GM19193 (cell line): ENCODE measurements around the gene SUSD6.

ENCODE experiments used
- POLR2A ChIP-seq: IDR thresholded peaks from 4 replicates; pipeline ENCODE4 v1.6.1; 2011; ENCODE audit not compliant: insufficient read depth, insufficient read length; ENCODE audit errors: extremely low read depth

SUSD6 gene

DNA sequence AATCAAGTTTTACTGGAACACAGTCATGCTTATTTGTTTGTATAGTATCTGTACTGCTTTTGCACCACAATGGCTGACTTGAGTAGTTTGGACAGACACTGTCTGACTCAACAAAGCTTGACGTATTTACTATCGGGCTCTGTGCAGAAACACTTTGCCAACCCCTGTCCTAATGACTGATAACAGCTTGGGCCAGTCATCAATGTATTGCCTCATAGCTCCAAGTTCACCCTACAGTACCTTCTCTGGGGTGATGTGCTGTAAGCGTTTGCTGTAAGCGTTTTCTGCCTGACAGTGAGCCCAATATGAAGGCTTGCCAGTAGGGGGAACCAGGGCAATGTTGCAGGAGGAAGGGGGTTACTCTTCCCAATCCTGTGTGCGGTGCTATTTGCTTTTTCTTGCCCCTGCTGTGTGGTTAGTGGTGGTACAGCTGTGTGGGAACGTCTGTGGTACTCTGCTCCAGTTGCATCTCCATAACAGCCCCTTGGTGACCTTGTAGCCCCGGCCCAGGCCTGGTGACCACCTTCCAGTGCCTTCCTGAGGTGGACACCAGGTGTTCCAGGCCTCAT is 31.3 kb upstream of the SUSD6 start:
- no peak for TF ChIP-seq POLR2A

DNA sequence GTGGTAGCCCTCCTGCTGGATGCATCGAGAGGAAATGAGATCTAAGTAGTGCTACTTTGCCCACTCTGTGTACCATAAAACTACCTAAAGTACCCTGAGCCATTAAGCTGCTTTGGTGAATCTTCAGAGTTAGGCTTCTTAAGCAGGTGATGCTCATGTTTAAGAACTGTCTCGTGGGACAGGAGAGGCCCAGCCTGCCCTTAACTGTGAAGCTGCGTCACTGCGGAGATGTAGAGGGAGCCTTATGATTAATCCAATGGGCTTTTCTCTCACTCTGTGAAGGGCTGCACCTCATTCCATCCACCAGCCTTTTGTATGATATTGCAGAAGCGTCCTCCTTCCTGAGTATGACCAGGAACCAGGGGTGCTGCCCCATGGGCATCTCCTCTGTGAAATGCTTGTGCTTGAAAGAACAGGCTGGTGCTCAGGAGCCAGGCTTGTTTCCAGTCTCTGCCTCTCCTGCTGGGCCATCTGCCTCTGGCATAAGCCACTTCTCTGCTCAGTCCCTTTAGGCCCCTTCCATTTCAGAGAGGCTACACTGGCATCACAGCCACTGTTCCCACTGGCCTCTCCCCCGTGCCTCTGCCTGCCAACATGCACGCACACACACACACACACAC is 30.0 kb upstream of the SUSD6 start:
- no peak for TF ChIP-seq POLR2A

DNA sequence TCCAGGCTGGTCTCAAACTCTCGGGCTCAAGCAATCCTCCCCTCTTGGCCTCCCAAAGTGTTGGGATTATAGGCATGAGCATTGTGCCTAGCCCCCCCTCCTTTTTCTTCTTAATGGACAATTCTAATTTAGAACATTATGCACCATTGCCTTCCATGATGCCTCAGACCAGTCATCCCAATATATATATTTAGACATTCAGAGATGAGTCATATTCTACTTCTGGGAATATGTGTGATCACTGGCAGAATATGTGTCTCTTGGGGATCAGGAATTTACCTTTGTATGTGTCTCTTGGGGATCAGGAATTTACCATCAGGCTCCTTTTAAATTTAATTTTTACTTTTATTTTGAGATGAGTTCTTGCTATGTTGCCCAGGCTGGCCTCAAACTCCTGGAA is 29.2 kb upstream of the SUSD6 start:
- no peak for TF ChIP-seq POLR2A

DNA sequence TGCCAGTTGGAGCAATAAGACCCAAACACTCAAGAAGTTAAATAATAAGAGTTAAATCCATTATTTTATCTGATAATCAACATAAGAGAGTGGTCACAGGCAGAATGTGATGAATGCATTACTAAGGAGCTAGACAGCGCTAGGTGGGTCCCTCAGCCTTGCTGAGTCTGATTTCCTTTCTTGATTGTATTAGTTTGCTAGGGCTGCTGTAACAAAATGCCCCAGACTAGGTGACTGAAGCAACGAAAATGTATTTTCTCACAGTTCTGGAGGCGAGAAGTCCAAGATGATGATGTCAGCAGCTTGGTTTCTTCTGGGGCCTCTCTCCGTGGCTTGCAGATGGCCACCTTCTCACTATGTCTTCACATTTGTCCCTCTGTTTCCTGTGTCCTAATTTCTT is 28.6 kb upstream of the SUSD6 start:
- TF ChIP-seq POLR2A = no peak

DNA sequence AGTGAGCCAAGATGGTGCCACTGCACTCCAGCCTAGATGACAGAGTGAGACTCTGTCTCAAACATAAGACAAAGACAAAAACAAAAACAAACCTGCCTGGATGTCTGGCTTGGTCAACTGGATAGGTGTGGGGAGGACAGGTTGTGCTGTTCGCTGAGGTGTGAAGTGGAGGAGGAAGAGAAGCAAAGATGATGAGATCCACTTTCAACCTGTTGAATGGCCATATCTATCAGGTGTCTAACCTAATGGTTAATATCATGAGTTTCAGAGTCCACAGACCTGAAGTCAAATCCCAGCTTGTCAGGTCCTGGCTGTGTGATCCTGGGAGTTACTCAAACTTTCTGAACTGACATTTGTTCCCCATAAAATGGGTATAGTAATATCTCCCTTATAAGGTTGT is 27.0 kb upstream of the SUSD6 start:
- no peak for TF ChIP-seq POLR2A

DNA sequence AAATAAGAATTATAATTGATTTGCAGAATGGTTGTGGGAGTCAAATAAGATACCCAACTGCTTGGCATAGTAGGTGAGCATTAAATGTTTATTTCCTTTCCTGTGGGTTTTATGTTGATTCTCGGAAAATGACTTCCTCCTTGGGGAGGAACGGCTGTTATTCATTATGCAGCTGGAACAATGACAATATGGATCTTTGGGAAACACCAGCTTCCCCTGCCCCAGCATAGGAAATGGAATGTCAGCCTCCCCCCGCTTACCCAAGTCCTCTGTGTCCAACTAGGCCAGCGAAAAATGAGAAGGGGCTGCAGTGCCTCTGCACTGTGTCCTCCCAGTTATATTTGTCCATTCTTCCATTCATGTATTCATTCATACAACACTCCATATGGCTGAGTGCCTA is 25.0 kb upstream of the SUSD6 start:
- no peak for TF ChIP-seq POLR2A

DNA sequence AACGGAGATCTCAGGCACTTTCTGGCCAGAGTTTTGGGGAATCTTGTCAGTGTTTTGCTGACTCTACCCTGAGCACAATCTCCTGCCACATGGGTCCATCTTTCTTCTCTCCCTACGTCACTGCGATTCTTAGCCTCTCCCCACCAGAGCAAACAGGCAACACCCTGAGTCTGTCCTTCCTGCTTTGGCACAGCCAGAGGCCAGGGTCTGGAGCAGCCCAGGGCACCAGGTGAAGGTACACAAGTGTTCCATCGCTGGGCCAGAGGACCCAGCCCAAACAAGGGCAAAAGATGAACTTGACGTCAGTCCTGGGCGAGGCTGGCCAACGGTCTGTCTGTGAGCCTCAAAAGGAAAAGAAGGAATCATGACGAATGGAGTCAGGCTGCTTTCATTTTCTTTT is 24.0 kb upstream of the SUSD6 start:
- TF ChIP-seq POLR2A = no peak

DNA sequence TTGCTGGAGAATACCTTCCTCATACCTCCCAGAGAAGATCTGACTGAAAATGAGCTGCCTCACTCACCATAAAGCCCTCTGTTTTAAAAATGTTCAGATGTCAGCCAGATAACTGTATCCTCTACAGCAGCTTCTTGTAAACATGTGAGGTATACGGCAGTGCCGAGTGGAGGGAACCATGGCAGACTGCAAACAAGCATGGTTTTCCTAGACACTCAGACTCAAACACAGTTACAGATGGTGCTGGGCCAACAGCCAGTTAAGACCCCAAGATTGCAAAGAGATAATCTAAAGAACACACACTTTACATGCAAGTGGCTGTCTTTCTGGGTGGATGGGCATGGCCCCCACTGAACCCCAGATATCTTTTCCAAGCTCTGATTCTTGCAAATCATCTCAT is 20.1 kb upstream of the SUSD6 start:
- TF ChIP-seq POLR2A = no peak

DNA sequence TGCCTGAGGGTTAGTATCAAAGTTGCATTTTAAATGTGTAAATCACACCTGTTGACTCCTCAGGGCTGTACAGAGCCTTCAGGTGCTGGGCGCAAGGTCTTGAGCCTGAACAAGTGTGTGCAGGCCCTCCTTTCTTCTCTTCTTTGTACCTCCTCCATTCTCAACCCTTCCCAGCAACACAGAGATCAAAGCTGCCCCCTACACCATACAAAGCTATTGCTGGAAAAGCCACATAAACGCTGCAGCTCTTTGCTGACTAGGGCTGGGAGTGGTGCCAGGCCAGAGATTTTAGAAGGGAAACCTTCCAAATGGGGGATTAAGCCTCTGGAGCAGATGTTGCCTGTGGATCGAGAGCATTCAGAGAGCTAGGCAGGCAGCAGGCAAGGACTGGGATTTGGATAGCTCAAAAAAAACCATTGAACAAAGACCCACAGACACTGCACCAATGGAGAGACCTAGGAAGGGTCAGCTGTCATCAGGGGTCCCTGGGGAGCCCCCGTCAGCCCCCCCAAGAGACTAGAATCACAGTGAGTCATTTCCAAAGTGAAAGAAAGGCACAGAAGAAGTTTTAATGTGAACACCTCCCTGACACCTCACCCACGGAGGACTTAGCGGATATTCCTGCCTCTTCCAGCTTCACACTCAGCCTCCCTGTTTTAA is 18.2 kb upstream of the SUSD6 start:
- no peak for TF ChIP-seq POLR2A

DNA sequence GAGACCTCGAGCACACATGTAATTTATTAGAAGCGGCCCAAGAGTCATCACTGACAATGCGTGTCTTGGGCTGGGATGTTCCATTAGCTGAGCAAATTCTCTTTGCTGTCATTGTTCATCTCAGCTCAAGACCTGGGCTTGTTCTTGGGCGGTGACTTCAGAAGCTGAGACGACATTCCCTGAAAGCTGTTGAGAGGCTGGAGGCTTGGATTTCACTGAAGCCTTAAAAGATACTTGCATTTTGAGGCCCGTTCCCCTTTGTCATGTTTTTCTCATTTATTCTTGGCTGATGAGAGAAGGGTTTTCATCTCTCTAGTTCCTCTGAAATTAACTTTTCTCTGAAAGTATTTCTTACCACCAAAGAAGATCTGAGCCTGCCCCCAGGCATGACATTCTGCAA is 16.6 kb upstream of the SUSD6 start:
- TF ChIP-seq POLR2A = no peak

DNA sequence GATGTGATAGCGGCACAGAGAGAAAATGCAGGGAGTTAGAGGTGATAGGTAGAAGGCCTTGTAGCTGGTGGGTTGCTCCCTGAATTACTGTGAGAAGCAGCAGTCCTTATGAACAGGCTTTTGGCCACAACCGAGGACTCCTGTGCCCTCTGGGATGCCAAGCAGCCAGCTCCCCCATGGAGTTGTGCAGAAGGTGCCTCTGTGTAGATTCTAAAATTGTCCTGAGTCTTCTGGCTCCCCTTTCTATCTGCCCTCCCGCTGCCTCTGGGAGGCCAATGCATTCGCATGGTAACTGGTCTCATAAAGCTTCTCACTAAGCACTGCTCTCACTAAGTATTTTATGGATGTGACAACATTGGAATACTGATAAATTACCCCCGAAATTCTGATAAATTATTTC is 16.1 kb upstream of the SUSD6 start:
- TF ChIP-seq POLR2A = no peak

DNA sequence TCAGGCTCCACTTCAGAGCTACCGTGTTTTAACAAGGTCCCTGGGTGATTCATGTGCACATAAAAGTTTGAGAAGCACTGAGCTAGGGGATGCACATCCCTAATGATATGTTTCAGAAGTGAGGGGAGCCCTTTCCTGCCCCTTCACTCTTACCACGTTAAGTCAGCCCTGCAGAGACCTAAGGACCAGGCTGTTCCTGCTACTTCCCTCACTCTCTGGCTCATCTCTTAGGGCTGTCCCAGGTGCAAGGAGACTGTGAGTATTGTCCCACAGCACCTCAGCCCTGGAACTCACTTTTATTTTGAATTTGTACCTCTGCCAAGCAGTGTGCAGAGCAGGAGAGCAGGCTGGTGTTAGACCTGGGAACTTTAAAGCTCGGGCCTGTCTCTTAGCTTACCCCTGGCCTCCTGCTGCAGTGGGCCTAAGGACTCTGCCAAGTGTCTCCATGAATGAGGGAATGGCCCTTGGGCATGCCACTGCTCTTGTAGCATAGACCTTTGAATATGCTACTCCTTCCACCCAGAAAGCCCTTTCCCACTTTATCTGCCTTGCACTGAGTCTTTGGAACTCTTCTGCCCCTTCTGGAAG is 11.0 kb upstream of the SUSD6 start:
- no peak for TF ChIP-seq POLR2A

DNA sequence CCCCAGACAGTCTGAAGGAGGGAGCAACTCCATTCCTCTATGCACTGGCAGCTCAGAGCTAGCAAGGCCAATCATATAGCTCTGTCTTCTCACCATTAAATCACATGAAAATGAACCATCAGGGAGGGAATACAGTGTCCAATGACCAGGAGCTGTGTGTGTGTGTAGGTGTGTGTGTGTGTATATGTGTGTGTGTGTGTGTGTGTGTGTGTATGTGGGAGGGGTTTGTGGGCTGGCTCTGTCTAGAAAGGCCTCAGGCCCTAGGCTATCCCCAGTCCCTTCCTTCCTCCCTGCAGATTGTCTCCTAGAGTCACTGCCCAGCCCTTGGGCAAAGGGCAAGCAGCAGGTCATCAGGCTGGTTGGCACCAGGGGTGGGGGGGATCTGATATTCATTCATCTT is 5.7 kb upstream of the SUSD6 start:
- no peak for TF ChIP-seq POLR2A

DNA sequence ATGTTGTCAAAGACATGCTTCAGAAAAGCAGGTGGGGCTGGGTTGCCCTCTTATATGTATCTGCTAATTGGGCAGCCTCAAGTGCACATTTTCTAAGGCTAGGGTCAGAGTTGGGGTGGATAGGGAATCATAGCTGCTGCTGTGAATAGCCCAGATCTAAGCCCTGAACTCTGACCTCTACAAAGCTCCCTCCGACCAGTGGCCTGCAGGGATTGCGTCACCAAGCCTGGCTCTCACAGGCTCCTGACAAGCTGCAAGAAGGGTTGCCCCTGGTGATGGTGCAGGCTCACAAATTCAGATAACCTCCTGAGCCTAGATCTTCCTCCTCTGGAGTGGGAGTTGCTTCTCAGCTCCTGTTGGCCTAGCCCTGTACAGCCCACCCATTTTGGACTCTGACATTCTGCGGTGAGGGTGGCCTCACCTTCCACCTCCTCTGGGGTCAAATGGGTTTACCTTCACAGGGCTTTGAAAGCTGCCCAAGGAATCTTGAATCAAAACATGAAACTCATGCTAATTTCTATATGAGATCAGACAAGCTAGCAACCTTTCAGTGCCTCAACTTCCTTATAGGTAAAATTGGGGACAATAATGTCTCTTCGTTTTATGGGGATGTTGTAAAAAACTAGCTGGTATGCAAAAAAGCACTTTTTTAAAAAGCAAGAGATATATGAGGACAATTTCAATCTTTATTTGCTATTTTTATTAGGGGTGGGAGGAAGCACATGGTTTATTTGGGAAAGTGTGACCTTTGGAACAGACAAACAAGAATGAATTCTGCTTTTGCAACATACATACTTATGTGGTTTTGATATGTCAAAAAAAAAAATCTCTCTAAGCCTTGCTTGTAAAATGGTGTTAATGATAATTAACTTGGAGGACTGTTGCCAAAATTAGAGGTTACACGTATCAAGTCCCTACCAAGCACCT is 4.9 kb upstream of the SUSD6 start:
- no peak for TF ChIP-seq POLR2A
